ENCODE results near the gene RPS14. TPM values are rescaled to one million over a fixed set of nuclear protein-coding genes. Genes with fewer than 3 reads are reported as not detected.

Gene RPS14
- total and polyA plus RNA-seq, 2 of the 4 experiments (the other 2 are of a cell fraction), result 6,296 to 7,310 TPM

GRCh38 chr5:150464554-150465012 is 15.0 kb upstream of the RPS14 start:
- H2BK20ac ChIP-seq (ENCODE audit: low read depth, low read length), result peak overlapping the region; percentile 90
- H3K27ac ChIP-seq (ENCODE audit: insufficient read depth, low read length), result no peak overlapping the region
- dilution Hi-C loops (cut with HindIII; ENCODE audit: low sequenced_read_pairs, unreplicated experiment), result no loop called here
- no peaks in the 10 kb centered on the region for H3K36me3 ChIP-seq (ENCODE audit: control insufficient read depth, insufficient read depth, low read length)
- POLR2A ChIA-PET (ENCODE audit: unreplicated experiment), result interaction anchor here (0.6 to 0.9 kb wide), 2 partner anchors 9 to 15 kb away, joined by 5 to 11 read pairs; no protein-coding TSS in a partner anchor
- peaks cover 14% of the 10 kb centered on the region for H3K4me1 ChIP-seq (ENCODE audit: control insufficient read depth, insufficient read depth, low read length)
- no peak overlapping the region for H2AK9ac ChIP-seq (replicated peaks; ENCODE audit: low read depth, low read length, poor library complexity)
- H4K8ac ChIP-seq (ENCODE audit: low read depth in 2 of 2, low read length in 2 of 2), result peak overlapping the region; percentile 79 to 89
- peak overlapping the region; percentile 20 for H2BK5ac ChIP-seq (ENCODE audit: low read depth, low read length, poor library complexity, severe bottlenecking)
- H3K9me1 ChIP-seq (ENCODE audit: insufficient read depth, low read length), result peaks cover 7% of the 10 kb centered on the region
- H3K56ac ChIP-seq (ENCODE audit: extremely low read depth, insufficient read depth, low read length), result no peak overlapping the region; the same call in 1 of the 2 replicates
- intact Hi-C loops (cut with micrococcal nuclease), result no loop called here
- peak overlapping the region; percentile 95; the same call in 1 of the 3 replicates for H2BK15ac ChIP-seq (ENCODE audit: low read depth, low read length)
- H2AFZ ChIP-seq (replicated peaks; ENCODE audit: low read length, poor library complexity), result peak overlapping the region; percentile 88
- H3K4me2 ChIP-seq (ENCODE audit: low read depth, low read length), result no peak overlapping the region
- H4K20me1 ChIP-seq (ENCODE audit: insufficient read depth, low read length), result no peaks in the 10 kb centered on the region
- H3K79me1 ChIP-seq (ENCODE audit: low read depth in 1 of 2, low read length in 2 of 2), result peaks cover 0 to 11% of the 10 kb centered on the region in 2 experiments; a peak in 1 of 4 replicates
- H3K4ac ChIP-seq (ENCODE audit: low read depth, low read length), result peak overlapping the region; percentile 84
- peak overlapping the region; percentile 82 for H2BK120ac ChIP-seq (ENCODE audit: low read depth, low read length)
- peak overlapping the region; percentile 82 for H3K14ac ChIP-seq (replicated peaks; ENCODE audit: low read depth, low read length)
- no TSS peak for BruUV-seq (replicated peaks)
- no peaks in the 10 kb centered on the region for H3K9me3 ChIP-seq (ENCODE audit: control insufficient read depth, insufficient read depth, low read length)
- H4K91ac ChIP-seq (ENCODE audit: insufficient read depth, low read depth, low read length), result peak overlapping the region; percentile 88
- H2AK5ac ChIP-seq (ENCODE audit: low read depth, low read length), result peak overlapping the region; percentile 78; the same call in 1 of the 2 replicates
- TF ChIP-seq USF2 (IDR thresholded peaks at IDR 0.05; ENCODE audit: low read depth, low read length), result no peak
- TF ChIP-seq NFE2L2 (IDR thresholded peaks at IDR 0.05; ENCODE audit: low read depth, low read length), result no peak
- no peak for TF ChIP-seq RCOR1 (IDR thresholded peaks at IDR 0.05; ENCODE audit: insufficient replicate concordance, low read length)
- TF ChIP-seq RAD21 (IDR thresholded peaks at IDR 0.05; ENCODE audit: low read length), result no peak
- TF ChIP-seq POLR2A (IDR thresholded peaks at IDR 0.05; ENCODE audit: low read depth, low read length), result no peak
- TF ChIP-seq MXI1 (IDR thresholded peaks at IDR 0.05; ENCODE audit: borderline replicate concordance, low read depth, low read length), result no peak
- no peak for TF ChIP-seq ELK1 (IDR thresholded peaks at IDR 0.05; ENCODE audit: borderline replicate concordance, low read depth, low read length)
- TF ChIP-seq MAZ (IDR thresholded peaks at IDR 0.05; ENCODE audit: borderline replicate concordance, low read depth, low read length), result no peak
- TF ChIP-seq MAFK (IDR thresholded peaks at IDR 0.05; ENCODE audit: low read depth, low read length), result no peak
- TF ChIP-seq RFX5 (IDR thresholded peaks at IDR 0.05; ENCODE audit: low read depth, low read length), result no peak
- TF ChIP-seq BHLHE40 (IDR thresholded peaks at IDR 0.05; ENCODE audit: low read depth, low read length), result no peak
- TF ChIP-seq CHD1 (IDR thresholded peaks at IDR 0.05; ENCODE audit: low read depth, low read length), result no peak
- TF ChIP-seq CTCF (conservative IDR thresholded peaks at IDR 0.05; ENCODE audit: low read depth, low read length), result no peak
- no peak for TF ChIP-seq SMC3 (IDR thresholded peaks at IDR 0.05; ENCODE audit: low read depth, low read length)
- no peak for TF ChIP-seq FOS (IDR thresholded peaks at IDR 0.05; ENCODE audit: low read depth, low read length)
- peak overlapping the region; percentile 53; the same call in 1 of the 2 replicates for H3K23ac ChIP-seq (ENCODE audit: low read depth, low read length)
- ATAC-seq (ENCODE audit: low read depth) (no peak), DNase-seq (no peak)
- CTCF ChIA-PET, result interaction anchor here (0.6 kb wide), 2 partner anchors 90 to 438 kb away, joined by 3 read pairs; no protein-coding TSS in a partner anchor
- H3K27me3 ChIP-seq (ENCODE audit: control insufficient read depth, insufficient read depth, low read length), result no peaks in the 10 kb centered on the region
- peak overlapping the region; percentile 99 for H4K5ac ChIP-seq (ENCODE audit: low read depth, low read length)
- H3K4me3 ChIP-seq (ENCODE audit: insufficient read depth, low read depth, low read length), result no peak overlapping the region
- H3K9ac ChIP-seq (ENCODE audit: low read depth, low read length), result peak overlapping the region; percentile 64
- no CpG with 5 or more reads among the region's 6 CpGs for WGBS, 2 experiments (ENCODE audit: extremely low coverage in 2 of 2, insufficient read length in 1 of 2)
- in situ Hi-C loops (cut with MboI; ENCODE audit: low sequenced_read_pairs), result loop anchor here (5.0 to 10.0 kb wide), 3 partner anchors 58 to 380 kb away; partner anchors contain the start of gene IRGM
- peak overlapping the region; percentile 79 for H3K18ac ChIP-seq (ENCODE audit: low read depth, low read length)
